Left ventricle myocardium superior (tissue), 1 donor: ENCODE measurements around the gene ZFP69. TPM values are rescaled to one million over a fixed set of nuclear protein-coding genes. Genes with fewer than 3 reads are reported as not detected.
A peak's percentile ranks its signal among the peaks of the same experiment; 100 is the strongest.

Experiments
- ATAC-seq: fragments of 200-7000 bp; cut with Tn5 transposase; one replicate; pipeline ENCODE4 v1.9.1; 2020; ENCODE audit warnings: mild to moderate bottlenecking, moderate library complexity
- DNase-seq: peaks from one replicate; pipeline ENCODE4 v3.0.0-alpha.2; 2020
- intact Hi-C: fragments of 100-400 bp; cut with micrococcal nuclease; formaldehyde crosslinking; loops from one replicate; pipeline ENCODE4 v1.11.0; 2022
- long read RNA-seq: library from polyadenylated mRNA; unstranded; transcript quantifications from one replicate; pipeline ENCODE4 v2.0.0, GENCODE V29; 2021
- total RNA-seq: library from RNA; stranded (reverse); fragmentation: NEBNext Ultra II Directional; extraction: Animal tissue kit (Norgen Biotek cat#: 25700); gene quantifications from one replicate; pipeline ENCODE4 v1.2.1, GENCODE V29; 2021
- donor health status: DM: no; HTN: yes; CAD: no; lungs with severe emphysema.

ZFP69 gene
- 1.9 TPM for total RNA-seq
- long read RNA-seq, partial matches to known transcripts, result 0 of 6 reads
- long read RNA-seq, other reads (novel, unspliced or antisense), result 5 of 6 reads

DNA sequence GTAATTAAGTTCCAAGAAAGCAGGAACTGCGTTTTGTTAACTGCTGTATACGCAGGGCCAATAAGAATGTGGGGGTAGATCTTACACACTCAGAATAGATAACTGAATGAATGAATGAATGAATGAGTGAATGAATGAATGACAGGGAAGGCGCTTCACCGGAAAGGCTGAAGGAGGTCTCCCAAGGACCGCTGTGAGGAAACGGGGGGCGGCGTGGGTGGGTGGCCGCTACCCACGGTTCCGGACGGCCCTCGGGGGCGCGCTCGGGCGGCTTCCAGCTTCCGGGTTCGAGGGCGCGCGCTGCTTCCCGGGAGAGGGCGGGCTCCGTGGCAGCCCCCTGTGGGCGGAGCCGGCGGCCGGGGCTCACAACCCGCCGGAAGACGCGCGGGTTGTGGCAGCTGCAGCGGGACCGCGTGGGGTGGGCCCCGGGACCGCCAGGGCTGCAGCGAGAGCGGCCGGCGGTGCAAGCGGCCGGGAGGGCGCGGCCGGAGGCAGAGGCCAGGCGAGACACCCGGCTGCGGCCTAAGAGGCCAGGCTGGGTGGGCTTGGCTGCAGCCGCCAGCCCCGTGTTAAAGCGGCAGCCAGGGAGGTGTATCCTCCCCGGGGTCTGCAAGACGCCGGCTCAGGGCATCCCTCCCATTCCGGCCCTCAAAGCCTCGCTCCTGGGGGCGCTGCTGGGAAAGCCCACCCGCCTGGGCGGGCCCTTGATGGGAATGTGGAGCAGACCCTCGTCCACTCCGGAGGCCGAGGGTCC lies at the start of gene ZFP69:
ZFP69 (plus strand) TSS at position 367 of the 754 bp plus-strand sequence. CDS start 2,072 bp downstream, outside the sequence.
- ATAC-seq, result peak; percentile 99
- intact Hi-C loops, result no loop called here
- DNase-seq, result peak; percentile 89

DNA sequence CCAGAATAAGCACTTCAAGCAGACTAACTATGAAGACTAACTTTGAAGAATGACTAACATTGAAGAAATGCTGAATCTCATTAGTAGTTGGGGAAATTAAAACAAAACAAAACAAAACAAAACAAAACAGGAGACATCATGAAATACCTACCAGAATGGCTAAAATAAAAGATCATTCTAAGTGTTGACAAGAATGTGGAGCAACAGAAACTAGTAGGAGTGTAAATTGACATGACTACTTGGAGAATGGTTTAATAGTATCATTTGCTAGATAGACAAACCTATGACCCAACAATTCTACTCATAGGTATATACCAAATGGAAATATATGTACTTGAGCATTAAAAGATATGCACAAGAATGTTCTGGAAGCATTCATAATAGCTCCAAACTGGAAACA lies 45.7 kb upstream of the ZFP69 start:
- intact Hi-C loops, result no loop called here
- ATAC-seq (no peak), DNase-seq (no peak)

DNA sequence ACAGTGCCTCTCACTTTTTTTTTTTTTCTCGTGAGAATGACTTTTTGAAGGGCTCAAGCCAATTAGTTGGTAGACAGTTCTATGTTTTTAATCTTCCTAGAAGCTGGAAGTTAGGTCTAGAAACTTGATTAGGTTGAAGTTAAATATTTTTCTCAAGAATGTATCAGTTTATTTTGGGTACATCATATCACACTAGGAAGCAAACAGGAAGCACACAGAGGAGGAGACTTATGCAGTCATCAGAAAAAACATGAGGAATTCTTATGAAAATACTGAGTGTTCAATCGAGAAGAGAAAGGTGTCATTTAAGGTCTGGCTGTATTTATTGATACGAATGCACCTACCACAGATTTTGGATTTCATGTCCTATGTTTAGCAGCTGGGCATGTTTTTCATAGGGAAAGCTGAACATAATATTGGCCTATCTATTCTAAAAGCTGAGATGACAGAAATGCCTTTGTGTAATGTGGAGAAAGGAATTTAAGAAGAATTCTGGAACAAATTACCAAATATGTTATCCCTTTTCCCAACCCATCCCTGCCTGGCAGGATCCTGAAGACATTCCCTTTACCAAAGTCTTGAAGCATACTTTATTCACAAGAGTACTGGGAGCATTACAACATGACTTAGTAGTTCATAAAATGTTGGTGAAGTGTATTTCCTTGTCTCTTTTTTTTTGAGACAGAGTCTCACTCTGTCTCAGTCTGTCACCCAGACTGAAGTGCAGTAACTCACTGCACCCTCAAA lies 44.3 kb upstream of the ZFP69 start:
- ATAC-seq (no peak), DNase-seq (no peak)
- intact Hi-C loops, result no loop called here

DNA sequence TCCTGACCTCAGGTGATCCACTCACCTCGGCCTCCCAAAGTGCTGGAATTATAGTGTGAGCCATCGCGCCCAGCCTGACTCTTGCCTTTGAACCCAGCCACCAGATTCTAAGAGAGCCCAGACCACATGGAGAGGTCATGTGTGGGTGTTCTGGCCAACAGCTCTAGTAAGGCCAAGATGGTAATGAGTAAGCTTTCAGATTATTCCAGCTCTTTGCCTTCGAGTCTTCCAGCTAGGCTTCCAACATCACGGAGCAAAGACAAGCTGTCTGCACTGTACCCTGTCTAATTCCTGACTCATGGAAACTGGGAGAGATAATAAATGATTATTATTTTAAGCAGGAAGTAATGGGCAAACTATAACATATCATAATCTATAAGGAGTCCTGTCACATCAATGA lies 41.6 kb upstream of the ZFP69 start:
- no peak for DNase-seq
- intact Hi-C loops, result no loop called here
- ATAC-seq, result no peak

DNA sequence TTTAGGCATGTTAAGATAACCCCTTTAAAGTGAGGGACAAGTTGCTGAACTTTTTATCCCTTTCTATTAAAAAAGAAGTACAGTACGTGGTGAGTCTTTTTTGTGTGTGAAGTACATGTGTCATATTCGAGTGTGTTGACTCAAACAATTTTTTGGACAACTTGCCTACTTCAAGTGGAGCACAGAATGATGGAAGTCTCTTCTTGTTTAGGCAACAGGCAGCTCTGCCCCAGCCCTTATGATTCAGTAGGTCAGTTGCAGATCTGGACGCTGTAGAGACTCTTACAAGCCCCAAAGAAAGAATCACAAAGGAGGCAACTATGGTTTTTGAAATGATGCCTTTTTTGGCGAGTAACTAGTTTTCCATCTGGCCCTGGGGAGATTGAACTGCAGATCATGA lies 41.2 kb upstream of the ZFP69 start:
- DNase-seq (no peak), ATAC-seq (no peak)
- intact Hi-C loops, result no loop called here

DNA sequence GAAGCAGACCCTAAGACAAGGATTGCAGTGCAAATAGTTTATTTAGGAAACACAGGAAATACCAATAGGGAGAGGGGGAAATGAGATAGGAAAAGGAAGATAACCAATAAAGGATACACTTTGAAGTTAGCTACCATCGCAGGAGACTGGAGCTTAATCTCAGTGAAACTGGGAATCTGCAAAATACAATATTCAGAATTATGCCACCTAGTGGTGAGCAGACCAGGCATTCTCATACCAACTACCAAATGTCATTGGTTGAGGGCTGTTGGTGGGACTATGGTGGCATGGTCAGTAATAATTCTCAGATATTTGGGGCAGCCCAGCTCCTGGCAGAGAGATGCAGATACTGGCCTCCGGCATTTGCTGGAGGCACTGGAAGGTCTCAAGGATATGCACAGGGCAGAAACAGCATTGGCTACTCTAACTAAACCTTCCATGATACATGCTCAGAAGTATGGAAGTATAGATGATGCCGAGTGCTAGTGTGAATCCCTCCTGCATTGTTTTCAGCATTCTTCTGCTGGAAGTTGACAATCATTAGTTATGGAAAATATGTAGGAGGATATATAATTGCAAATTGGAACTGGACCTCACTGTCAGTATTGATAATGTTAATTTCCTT lies 38.6 kb upstream of the ZFP69 start:
- DNase-seq (no peak), ATAC-seq (peak; percentile 45)
- intact Hi-C loops, result no loop called here

DNA sequence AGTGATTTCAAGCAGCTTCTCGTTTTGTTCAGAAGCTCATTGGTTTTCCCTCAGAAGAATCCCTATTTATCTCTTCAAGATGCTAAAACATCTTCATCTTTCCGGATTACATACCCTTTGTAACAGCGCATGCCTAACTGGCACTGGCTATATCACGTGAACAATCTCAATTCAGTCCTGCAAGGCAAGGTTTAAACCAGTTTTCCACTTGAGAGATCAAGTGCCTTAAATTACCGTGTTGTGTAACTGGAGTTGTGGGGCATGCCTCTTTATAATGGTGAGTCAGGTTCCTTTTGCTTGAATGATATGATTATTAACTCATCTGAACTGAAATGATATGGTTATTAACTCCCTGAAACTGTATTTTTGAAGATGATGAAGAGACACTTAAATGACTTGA lies 37.8 kb upstream of the ZFP69 start:
- DNase-seq (no peak), ATAC-seq (no peak)
- intact Hi-C loops, result no loop called here

DNA sequence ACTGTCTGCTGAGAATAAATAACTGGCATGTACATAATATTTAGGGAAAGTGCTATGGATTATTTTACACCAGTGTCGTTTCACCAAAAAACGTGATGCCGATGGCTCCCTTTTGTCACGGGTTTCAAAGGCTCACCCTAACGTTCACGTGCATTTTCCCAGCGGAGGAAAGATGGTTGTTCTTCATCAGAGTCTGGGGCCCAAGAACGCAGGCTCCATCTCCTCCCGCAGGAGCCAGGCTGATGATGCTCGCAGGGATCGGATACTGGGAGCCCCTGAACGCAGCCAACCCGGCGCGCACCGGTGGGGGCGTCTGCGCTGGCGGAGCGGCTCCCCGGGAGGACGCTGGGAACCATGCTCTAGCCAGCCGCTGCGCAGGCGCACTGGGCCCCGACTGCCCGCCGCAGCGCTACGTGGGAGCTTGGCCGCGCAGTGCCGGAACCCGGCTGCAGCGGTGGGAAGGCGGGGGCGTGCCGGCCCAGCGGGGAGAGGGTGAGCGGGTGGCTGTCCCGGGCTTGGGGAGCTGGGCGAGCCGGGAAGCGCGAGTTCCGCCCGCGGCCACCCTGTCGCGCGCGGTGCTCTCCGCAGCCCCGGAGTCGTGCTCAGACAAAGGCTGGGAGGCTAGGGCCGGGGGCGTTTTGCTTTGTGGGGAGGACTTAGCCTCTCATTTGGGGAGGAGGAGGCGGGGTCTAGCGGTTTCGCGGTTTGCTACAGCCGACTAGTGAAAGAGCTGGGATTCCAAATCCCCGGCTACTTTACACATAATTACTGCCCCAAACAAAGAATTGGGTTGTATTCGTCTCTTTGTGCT lies 27.2 kb upstream of the ZFP69 start, which contains the start of gene ZFP69B:
ZFP69B (plus strand) TSS at position 793 of the 811 bp plus-strand sequence. CDS start 486 bp downstream, outside the sequence.
- intact Hi-C loops, result no loop called here
- peak; percentile 100 for ATAC-seq
- peak; percentile 98 for DNase-seq

DNA sequence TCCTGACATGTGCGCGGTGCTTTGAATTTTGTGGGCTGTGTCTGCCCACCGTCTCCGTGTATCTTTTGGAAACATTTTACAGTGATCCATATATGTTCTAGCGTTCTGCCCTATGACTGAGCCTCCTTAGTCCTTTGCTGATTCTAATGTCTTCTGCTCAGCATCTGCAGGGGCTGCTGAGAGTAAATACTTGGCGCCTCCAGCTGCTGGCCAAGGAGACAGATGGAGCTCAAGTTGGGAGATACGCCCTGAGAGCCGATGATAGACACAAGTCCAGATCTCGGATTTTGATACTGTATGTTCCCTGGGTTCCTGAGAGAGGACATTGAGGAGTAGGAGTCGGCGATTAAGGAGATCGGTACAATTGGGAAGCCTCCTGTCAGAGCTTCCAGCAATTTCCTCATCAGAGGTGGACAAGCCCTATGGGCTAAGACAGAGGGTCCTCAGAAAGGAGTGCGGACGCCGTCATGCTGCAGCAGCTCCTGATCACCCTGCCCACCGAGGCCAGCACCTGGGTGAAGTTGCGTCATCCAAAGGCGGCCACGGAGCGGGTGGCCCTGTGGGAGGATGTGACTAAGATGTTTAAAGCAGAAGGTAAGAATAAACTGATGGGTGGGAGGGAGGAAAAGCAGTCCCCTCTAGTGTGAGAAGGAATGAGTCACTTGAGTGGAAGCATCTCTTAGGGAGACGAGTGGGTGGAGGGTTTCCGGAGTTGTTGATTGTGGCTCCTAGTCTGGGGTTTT lies 26.4 kb upstream of the ZFP69 start:
- DNase-seq, result no peak
- intact Hi-C loops, result no loop called here

DNA sequence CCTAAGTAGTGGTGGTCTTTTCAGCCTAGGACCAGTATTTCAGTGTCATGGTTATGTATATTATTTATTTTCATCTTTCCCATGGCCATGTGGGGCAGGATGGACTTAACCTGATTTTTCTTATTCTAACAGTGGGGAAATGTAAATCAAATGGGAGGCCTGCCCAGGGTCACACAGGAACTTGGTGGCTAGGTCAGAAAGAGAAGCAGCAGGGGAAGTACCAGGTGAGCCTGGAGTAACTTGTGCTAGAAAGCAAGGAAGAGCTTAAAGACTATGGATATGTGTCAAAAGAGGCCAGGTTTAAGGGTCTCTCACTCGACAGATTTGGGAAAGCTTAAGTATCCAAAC lies 25.9 kb upstream of the ZFP69 start:
- no peak for DNase-seq
- intact Hi-C loops, result no loop called here
- no peak for ATAC-seq

More for the DNA sequence above, 26.4 kb upstream of the ZFP69 start:
- peak; percentile 31 for ATAC-seq

DNA sequence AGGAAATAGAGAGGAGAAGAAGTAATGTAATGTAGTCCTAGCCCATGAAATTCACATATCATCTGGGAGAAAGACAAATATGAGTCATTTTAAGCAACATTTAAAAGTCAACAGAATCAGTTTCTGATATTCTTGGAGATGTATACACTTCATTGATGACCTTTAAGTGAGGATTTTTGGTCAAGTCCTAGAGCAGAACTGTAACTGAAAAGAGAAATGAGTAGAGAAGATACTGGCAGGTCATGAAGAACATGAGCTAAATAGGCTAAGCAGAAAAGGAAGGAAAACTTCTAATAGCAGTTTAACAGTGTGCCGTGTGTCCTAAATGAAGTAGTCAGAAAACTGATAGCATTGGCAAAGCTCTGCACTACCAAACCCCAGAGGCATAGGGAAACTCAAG lies 22.2 kb upstream of the ZFP69 start:
- intact Hi-C loops, result no loop called here
- DNase-seq, result no peak
- no peak for ATAC-seq

DNA sequence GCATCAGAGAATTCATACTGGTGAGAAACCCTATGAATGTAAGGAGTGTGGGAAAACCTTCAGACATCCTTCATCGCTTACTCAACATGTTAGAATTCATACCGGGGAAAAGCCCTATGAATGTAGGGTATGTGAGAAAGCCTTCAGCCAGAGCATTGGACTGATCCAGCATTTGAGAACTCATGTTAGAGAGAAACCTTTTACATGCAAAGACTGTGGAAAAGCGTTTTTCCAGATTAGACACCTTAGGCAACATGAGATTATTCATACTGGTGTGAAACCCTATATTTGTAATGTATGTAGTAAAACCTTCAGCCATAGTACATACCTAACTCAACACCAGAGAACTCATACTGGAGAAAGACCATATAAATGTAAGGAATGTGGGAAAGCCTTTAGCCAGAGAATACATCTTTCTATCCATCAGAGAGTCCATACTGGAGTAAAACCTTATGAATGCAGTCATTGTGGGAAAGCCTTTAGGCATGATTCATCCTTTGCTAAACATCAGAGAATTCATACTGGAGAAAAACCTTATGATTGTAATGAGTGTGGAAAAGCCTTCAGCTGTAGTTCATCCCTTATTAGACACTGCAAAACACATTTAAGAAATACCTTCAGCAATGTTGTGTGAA lies 14.0 kb upstream of the ZFP69 start:
- intact Hi-C loops, result no loop called here
- ATAC-seq (no peak), DNase-seq (no peak)

DNA sequence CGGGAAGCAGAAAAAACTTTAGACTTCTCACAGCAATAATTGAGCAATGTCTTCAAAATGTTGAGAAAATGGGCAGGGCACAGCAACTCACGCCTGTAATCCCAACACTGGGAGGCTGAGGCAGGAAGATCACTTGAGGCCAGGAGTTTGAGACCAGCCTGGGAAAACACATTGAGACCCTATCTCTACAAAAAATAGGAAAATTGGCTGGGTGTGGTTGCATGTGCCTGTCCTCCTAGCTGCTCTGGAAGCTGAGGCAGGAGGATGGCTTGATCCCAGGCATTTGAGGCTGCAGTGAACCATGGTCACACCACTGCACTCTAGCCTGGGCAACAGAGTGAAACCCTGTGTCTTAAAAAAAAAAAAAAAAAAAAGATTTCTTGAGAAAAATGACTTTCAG lies 7.8 kb upstream of the ZFP69 start:
- intact Hi-C loops, result no loop called here
- no peak for ATAC-seq
- DNase-seq, result no peak

DNA sequence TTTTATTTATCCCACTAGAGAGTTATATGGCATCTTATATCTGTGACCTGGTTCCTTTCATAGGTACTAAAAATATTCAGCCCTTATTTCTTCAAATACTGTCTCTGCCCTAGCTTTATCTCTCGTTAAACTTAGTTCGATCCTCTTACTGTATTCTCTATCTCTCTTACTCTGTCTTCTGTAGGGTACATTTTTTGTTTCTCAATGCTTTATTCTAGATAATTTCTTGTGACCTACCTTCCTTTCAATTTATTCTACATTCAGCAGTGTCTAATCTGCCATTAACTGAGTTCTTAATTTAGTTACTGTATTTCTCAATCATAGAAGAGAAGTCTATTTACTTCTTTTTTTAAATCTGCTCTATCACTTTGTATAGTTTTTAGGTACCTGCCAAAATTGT lies 1.8 kb upstream of the ZFP69 start:
- intact Hi-C loops, result no loop called here
- DNase-seq (no peak), ATAC-seq (no peak)

DNA sequence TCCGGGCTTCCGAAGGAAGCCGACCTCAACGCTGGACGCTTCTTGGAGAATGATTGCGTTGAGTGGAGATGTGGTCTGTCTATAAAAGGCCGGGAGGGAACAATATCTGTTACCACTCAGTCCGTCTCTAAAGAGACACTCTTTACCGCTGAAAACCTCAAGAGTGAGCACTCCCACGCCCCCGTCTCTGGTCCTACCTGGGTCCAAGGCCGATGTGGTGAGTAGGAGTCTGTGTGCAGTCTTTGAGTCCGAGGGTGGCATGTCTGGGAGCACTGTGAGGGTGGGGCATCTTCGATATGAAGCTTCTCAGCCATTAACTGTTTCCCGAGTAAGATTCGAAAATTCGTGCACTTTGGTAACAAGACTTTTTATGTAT lies 576 bp downstream of the ZFP69 start:
- no peak for DNase-seq
- intact Hi-C loops, result no loop called here
- peak; percentile 55 for ATAC-seq

DNA sequence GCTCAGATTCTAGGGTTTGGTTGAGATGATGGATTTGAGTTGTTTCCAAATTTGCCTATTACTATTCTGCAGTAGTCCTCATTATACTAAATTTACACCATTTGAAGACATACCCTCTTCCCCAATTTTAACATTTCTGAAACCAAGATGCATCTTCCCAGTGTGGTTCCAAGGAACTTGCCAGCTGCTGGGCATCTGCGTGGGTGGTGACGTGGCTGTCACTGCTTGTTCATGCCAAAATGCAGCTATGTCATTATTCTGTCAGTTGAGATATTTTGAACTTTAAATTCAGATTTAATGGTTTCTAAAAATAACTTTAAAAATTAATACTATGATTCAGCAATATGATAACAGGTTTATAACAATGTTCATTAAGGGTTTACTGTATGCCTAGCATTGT lies 1.2 kb downstream of the ZFP69 start:
- no peak for DNase-seq
- intact Hi-C loops, result no loop called here
- ATAC-seq, result no peak

DNA sequence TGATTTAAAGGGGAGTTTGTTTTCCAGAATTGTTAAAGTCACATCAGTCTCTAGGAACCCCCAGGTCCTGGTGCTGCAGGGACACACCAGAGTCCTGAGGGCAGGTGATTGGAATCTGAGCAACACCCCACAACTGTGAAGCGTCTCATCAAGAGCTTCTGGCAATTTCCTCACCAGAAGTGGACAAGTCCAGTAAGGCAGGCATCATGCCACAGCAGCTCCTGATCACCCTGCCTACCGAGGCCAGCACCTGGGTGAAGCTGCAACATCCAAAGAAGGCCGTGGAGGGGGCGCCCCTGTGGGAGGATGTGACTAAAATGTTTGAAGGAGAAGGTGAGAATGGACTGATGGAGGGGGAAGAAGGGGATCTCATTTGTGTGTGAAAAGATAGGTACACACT lies 2.1 kb downstream of the ZFP69 start:
- no peak for ATAC-seq
- intact Hi-C loops, result no loop called here
- DNase-seq, result no peak

DNA sequence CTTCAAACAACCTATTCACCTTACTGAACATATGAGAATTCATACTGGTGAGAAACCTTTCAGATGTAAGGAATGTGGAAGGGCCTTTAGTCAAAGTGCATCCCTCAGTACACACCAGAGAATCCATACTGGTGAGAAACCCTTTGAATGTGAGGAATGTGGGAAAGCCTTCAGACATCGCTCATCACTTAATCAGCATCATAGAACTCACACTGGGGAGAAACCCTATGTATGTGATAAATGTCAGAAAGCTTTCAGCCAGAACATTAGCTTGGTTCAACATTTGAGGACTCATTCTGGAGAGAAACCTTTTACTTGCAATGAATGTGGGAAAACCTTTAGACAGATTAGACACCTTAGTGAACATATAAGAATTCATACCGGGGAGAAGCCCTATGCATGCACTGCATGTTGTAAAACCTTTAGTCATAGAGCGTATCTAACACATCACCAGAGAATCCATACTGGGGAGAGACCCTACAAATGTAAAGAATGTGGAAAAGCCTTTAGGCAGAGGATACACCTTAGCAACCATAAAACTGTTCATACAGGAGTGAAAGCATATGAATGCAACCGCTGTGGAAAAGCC lies 18.3 kb downstream of the ZFP69 start:
- ATAC-seq, result no peak
- intact Hi-C loops, result no loop called here
- no peak for DNase-seq
